ENCODE results near the gene GALNT18.

The GALNT18 gene

DNA sequence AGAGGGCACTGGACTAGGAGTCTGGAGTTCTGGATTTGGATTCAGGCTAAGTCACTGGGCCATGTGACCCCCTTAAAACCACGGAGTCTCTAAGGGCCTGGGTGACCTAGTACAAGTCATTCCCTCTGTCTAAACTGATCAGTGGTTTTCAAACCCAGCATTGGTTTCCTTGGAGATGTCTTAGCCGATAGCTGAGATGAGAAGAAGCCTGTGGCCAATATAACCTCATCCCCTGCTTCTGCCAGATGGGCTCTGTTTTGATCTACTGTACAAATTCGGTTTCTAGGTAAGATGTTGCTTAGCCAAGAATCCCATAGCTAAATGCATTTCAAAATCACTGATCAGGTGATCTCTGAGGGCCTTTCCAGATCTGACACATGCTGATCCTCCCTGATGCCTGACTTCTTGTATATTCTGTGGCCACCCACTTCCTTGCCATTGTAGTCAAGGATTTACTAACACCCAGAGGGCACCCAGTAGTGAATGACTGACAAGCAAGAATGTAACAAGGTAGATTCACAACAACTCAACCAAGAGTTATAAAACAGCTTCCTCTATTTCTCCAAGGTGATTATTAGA, 53.1 kb downstream of the GALNT18 start:
- no peak for DNase-seq (ENCODE audit: low read depth in 3 of 3, low spot score in 1 of 3)

GRCh38 chr11:11567936-11568650, 53.7 kb downstream of the GALNT18 start:
- DNase-seq (ENCODE audit: low read depth in 3 of 3, low spot score in 1 of 3) = no peak

GRCh38 chr11:11565636-11566035, 56.2 kb downstream of the GALNT18 start:
- DNase-seq (ENCODE audit: low read depth in 3 of 3, low spot score in 1 of 3) = no peak

GRCh38 chr11:11563200-11563975, 58.4 kb downstream of the GALNT18 start:
- DNase-seq (ENCODE audit: low read depth in 3 of 3, low spot score in 1 of 3) = no peak

- DNase-seq (ENCODE audit: low read depth in 3 of 3, low spot score in 1 of 3) = no peak
Observed at GRCh38 chr11:11561991-11562390, 59.8 kb downstream of the GALNT18 start.

DNA sequence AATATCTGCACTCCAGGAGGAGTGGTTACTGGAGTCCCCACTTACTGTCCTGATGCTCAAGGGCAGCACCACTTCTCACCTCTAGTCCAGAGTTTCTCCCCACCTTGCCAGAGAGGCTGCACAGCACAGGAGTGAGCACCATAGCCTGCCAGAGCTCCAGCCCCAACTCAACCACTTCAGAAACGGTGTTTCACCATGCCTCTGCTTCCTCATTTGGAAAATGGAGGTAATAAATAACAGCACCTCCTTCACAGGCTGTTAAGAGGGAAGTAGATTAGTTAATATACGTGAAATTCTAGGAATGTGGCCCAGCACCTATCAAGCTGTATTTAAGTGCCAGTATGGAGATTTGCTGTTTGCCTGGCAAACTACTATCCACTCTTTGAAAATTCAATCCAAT, 63.0 kb downstream of the GALNT18 start:
- DNase-seq (ENCODE audit: low read depth in 3 of 3, low spot score in 1 of 3) = no peak

- DNase-seq (ENCODE audit: low read depth in 3 of 3, low spot score in 1 of 3) = no peak
Observed at GRCh38 chr11:11558396-11558795, 63.4 kb downstream of the GALNT18 start.

- DNase-seq (ENCODE audit: low read depth in 3 of 3, low spot score in 1 of 3) = no peak
Observed at GRCh38 chr11:11555208-11555607, 66.6 kb downstream of the GALNT18 start.

GRCh38 chr11:11553573-11553972, 68.2 kb downstream of the GALNT18 start:
- DNase-seq (ENCODE audit: low read depth in 3 of 3, low spot score in 1 of 3) = no peak

GRCh38 chr11:11552529-11553087, 69.2 kb downstream of the GALNT18 start:
- DNase-seq (ENCODE audit: low read depth in 3 of 3, low spot score in 1 of 3) = no peak

GRCh38 chr11:11550534-11550933, 71.3 kb downstream of the GALNT18 start:
- no peak for DNase-seq (ENCODE audit: low read depth in 3 of 3, low spot score in 1 of 3)

DNA sequence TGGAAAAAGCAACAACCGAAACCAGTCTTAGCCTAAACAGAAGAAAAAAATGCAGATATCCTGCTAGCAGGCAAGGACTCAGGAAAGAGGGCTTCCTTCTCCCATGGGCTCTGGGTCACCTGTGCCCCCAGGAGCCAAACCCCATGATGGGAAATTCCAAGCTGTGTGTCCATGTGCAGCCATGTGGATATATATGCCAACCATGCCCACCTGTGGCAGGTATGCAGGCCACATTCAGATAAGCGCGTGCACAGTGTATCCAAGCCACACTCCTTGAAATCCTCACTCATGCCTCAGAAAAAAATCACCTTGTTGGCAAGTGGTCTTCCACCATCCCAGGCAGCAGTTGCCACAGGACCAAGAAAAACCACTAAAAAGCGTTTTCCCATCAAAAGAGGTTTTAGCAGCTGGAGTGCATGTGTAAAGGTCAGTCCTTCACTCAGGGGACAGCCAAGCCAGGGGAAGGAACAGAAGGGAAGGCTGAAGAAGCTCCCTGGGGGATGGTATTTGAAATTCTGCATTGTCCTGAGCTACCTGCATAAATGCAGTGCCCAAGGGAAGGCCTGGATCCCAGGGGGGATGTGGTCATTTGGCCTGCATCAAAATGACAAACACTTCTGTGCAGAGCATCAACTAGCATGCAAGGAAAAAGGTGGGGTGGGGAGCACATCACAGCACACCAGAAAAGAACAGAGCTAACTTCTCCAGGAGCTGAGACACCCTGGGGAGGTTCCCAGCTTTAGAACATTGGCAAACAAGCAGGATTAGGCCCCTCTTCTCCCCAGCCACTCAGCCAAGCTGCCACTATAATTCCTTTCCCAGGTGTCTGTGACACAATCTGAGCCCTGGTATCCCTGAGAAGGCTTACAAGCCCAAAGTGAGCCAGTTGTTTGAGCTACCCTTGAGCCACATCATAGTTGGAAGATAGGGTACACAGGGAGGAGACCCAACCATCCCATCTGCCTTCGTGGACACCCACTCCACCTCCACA, 76.2 kb downstream of the GALNT18 start:
- no peak for DNase-seq (ENCODE audit: low read depth in 3 of 3, low spot score in 1 of 3)

GRCh38 chr11:11543656-11544055, 78.1 kb downstream of the GALNT18 start:
- DNase-seq (ENCODE audit: low read depth in 3 of 3, low spot score in 1 of 3) = no peak

DNA sequence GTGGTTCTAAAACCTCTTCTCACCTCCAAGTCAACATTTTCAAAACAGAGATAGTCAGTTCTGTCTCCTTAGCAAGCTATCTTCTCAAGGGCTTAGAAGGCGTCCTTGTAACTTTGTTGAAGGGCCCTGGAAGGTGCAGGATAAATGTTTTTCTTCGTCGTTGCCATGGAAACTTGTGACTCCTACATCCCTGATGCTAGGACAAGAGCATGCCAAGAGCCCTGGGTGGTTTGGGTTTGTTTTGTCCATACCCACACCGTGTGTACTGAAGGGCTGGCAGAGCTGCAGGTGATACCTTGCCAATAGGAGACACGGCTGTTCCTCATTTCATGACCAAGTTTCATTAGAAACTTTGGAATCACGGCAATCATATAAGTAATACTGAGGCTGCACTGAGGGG, 81.6 kb downstream of the GALNT18 start:
- DNase-seq (ENCODE audit: low read depth in 3 of 3, low spot score in 1 of 3) = no peak

GRCh38 chr11:11538277-11538960, 83.4 kb downstream of the GALNT18 start:
- DNase-seq (ENCODE audit: low read depth in 3 of 3, low spot score in 1 of 3) = no peak

DNA sequence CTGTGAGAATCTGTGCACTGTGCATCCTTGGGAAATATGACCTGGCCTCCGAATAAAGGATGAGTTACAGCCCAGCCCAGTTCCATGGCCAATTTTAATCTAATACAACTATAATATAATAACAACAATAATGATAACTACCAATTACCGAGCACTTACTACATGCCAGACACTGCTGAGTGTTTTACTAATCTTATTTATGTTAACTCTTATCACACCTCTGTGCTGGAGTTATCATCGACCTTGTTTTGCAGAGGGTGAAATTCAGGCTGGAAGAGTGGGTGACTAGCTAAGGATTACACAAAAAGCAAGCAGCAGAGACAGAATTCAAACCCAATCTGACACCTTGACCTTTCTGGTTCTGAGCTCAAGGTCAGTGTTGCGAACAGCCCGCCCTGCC, 83.9 kb downstream of the GALNT18 start:
- no peak for DNase-seq (ENCODE audit: low read depth in 3 of 3, low spot score in 1 of 3)

GRCh38 chr11:11537372-11537771, 84.4 kb downstream of the GALNT18 start:
- DNase-seq (ENCODE audit: low read depth in 3 of 3, low spot score in 1 of 3) = no peak

GRCh38 chr11:11536650-11537049, 85.2 kb downstream of the GALNT18 start:
- DNase-seq (ENCODE audit: low read depth in 3 of 3, low spot score in 1 of 3) = no peak

DNA sequence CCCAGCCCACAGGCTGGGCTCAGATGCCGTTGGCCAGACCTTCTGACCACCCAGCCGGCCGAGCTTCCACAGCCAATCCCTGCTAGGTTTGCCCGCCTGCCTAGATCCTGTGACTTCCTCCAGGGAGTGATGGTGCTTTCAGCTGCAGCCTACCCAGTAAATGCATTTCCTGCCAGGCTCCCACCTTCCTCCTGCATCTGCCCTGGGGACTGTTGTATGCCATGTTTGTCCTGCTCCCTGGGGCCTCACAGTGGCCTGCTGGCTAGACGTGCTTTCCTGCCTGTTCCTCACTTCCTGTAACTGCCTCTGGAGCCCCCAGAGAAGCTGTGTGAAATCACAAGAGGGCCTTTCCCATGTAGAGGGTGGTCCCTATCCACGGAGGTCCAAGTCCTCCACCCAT, 86.2 kb downstream of the GALNT18 start:
- DNase-seq (ENCODE audit: low read depth in 3 of 3, low spot score in 1 of 3) = no peak

DNA sequence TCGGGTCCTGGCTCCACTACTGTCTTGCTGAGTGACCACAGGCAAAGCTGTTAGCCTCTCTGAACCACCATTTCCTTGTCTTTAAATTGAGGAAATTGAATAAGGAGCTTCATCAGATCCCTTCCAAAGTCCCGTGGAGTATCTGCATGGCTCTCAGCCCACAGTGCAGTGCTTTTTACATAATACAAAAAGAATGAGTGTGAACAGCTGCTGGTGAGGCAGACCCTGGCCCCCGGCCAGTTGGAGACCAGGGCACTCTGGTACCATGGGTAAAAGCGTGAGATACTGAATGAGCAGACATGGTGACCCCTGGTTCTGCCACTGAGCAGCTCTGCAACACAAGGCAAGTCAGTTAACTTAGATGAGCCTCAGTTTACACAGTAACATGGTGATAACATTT, 86.8 kb downstream of the GALNT18 start:
- DNase-seq (ENCODE audit: low read depth in 3 of 3, low spot score in 1 of 3) = no peak

Data from stimulated activated CD4-positive, alpha-beta T cell treated with anti-CD3 and anti-CD28 coated beads, TNF-alpha, amount 100 ng/mL, for 1 hour (primary cell).